Endothelial cell of umbilical vein (primary cell): ENCODE results near the gene PSMA4.

ENCODE experiments used
- CTCF ChIP-seq, 2 donors: IDR thresholded peaks; 1 replicate in 1 of 2; 2 replicates in 1 of 2; pipeline ENCODE4 v1.5.1; 2011; ENCODE audit warnings: low read length in 2 of 2, mild to moderate bottlenecking in 2 of 2, moderate library complexity in 2 of 2, control low read depth in 1 of 2, inconsistent platforms in 1 of 2, low read depth in 1 of 2; ENCODE audit not compliant: insufficient read depth in 1 of 2; ENCODE audit errors: extremely low read depth in 1 of 2
- EZH2 ChIP-seq: IDR thresholded peaks from 2 replicates; pipeline ENCODE4 v1.6.1; 2012; ENCODE audit warnings: borderline replicate concordance, low read depth, mild to moderate bottlenecking, moderate library complexity, low read length, inconsistent platforms; ENCODE audit not compliant: severe bottlenecking
- FOS ChIP-seq: IDR thresholded peaks from 2 replicates; pipeline ENCODE4 v1.6.1; 2011; ENCODE audit warnings: mild to moderate bottlenecking, low read length, moderate library complexity, borderline replicate concordance; ENCODE audit not compliant: insufficient read depth
- GATA2 ChIP-seq: IDR thresholded peaks from 2 replicates; pipeline ENCODE4 v1.7.0; 2011; ENCODE audit warnings: low read depth, mild to moderate bottlenecking, moderate library complexity, mixed read lengths, low read length; ENCODE audit not compliant: insufficient read length, insufficient read depth
- JUN ChIP-seq: IDR thresholded peaks from 2 replicates; pipeline ENCODE4 v1.6.1; 2011; ENCODE audit warnings: borderline replicate concordance, low read depth; ENCODE audit not compliant: insufficient read length, insufficient read depth
- MAX ChIP-seq: IDR thresholded peaks from 2 replicates; pipeline ENCODE4 v1.6.1; 2011; ENCODE audit not compliant: insufficient read depth, insufficient read length
- MYC ChIP-seq: IDR thresholded peaks from one replicate; pipeline ENCODE4 v1.6.1; 2011; ENCODE audit warnings: mild to moderate bottlenecking, low read depth, low read length
- POLR2A ChIP-seq: IDR thresholded peaks from 2 replicates; pipeline ENCODE4 v1.6.1; 2012; ENCODE audit warnings: low read depth, mild to moderate bottlenecking, control low read depth, low read length
- POLR2AphosphoS5 ChIP-seq: IDR thresholded peaks from 2 replicates; pipeline ENCODE4 v1.6.1; 2012; ENCODE audit warnings: low read depth, mild to moderate bottlenecking, control low read depth, low read length, moderate library complexity; ENCODE audit not compliant: insufficient read depth

- TF ChIP-seq CTCF (IDR thresholded peaks at IDR 0.05; ENCODE audit: extremely low read depth in 1 of 2, insufficient read depth in 1 of 2, low read depth in 1 of 2, low read length in 2 of 2) (no peak), POLR2AphosphoS5 (no peak), POLR2A (no peak), MAX (no peak), EZH2 (no peak), MYC (no peak), GATA2 (no peak), FOS (no peak), JUN (no peak)
These were observed 1.4 kb downstream of the PSMA4 start for GRCh38 chr15:78541744-78542034.
